Nasal cavity respiratory epithelium epithelial cell of viscerocranial mucosa (primary cell): Measurements from ENCODE around the gene MAP1LC3B. TPM values are rescaled to one million over a fixed set of nuclear protein-coding genes. Genes with fewer than 3 reads are reported as not detected.

Experiments
- total RNA-seq: library from RNA; depleted of rRNA; stranded (reverse); fragments of >200 nt; gene quantifications from 2 replicates; pipeline ENCODE4 v1.2.3, GENCODE V29; 2014

MAP1LC3B gene
- 115 and 118 TPM in 2 replicates for total RNA-seq

GRCh38 chr16:87391950-87392820, at the start of gene MAP1LC3B:
Gene MAP1LC3B (plus strand): TSS chr16:87392336. CDS start chr16:87392428, 92 bp downstream.

GRCh38 chr16:87383505-87384161, 8.5 kb upstream of the MAP1LC3B start, which contains the start of gene FBXO31:
Gene FBXO31 (minus strand): TSS chr16:87383776. CDS start chr16:87383744, 32 bp downstream.

Other genes with a start within 250 kb of the MAP1LC3B start
- gene C16orf95, start 74.9 kb upstream of the MAP1LC3B start, total RNA-seq: 1.9 and 2.1 TPM in 2 replicates
- gene FBXO31, start 8.6 kb upstream of the MAP1LC3B start, total RNA-seq: 31.4 and 50.4 TPM in 2 replicates
- 4.4 and 10.0 TPM in 2 replicates for gene ZCCHC14, start 100.7 kb downstream of the MAP1LC3B start, total RNA-seq
- under 0.01 TPM in 2 replicates for gene JPH3, start 210.2 kb downstream of the MAP1LC3B start, total RNA-seq